BLaER1 (cell line): ENCODE results near the gene GSK3B.

Experiments
- H3K27ac ChIP-seq: shearing (Covaris generic); formaldehyde crosslinking; 2 replicates; pipeline ENCODE4 v1.8.1; 2022
- H3K27me3 ChIP-seq: shearing (Covaris generic); formaldehyde crosslinking; 2 replicates; pipeline ENCODE4 v1.8.1; 2022
- H3K36me3 ChIP-seq: shearing (Covaris generic); formaldehyde crosslinking; 2 replicates; pipeline ENCODE4 v1.8.1; 2022
- H3K4me1 ChIP-seq: shearing (Covaris generic); formaldehyde crosslinking; 2 replicates; pipeline ENCODE4 v1.8.1; 2022
- H3K4me2 ChIP-seq: shearing (Covaris generic); formaldehyde crosslinking; 2 replicates; pipeline ENCODE4 v1.8.1; 2022
- H3K4me3 ChIP-seq: shearing (Covaris generic); formaldehyde crosslinking; 2 replicates; pipeline ENCODE4 v1.8.1; 2022
- H3K9ac ChIP-seq: shearing (Covaris generic); formaldehyde crosslinking; 2 replicates; pipeline ENCODE4 v1.8.1; 2022
- H3K9me3 ChIP-seq: shearing (Covaris generic); formaldehyde crosslinking; 2 replicates; pipeline ENCODE4 v1.8.1; 2022
- H4K20me1 ChIP-seq: shearing (Covaris generic); formaldehyde crosslinking; 2 replicates; pipeline ENCODE4 v1.8.1; 2022
- Cebpa-rat ChIP-seq: shearing (Covaris generic); IDR thresholded peaks from 2 replicates; pipeline ENCODE4 v1.8.1; 2022

Gene GSK3B

DNA sequence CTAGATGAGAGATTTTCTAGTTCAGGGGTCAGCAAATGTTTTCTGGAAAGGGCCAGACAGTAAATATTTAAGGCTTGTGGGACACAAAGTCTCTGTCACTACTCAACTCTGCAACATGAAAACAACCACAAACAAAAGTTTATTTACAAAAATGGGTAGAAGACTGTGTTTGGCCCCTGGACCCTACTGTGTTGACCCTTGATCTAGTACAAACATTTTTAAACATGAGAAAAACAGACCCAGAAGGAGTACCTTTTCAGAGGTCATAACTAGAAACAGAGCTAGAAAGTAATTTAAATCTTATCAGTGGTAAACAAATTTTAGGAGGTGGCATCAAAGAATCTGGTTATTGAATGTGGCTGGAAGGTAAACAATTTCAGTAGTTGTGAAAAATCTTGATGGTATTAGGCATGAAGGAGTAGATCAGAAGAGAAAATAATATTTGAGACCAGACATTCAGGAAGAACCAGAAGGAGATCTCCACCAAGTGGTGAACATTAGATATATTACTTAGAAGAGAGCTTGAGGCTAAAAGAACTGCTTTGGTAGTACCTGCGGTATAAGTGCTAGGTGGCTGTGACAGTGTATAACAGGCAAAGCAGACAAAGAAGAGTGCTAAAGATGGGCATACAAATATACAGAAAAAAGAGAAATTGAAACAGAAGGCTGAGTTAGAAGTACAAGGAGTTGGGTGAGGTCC lies 210.6 kb downstream of the GSK3B start:
- Histone ChIP-seq H3K4me2 (no peak overlapping the region), H3K9me3 (peaks cover 31% of the 10 kb centered on the region), H3K27me3 (no peaks in the 10 kb centered on the region), H3K4me3 (no peak overlapping the region), H3K9ac (no peak overlapping the region), H3K27ac (no peak overlapping the region), H3K4me1 (no peaks in the 10 kb centered on the region), H3K36me3 (peaks cover 8% of the 10 kb centered on the region; the same call in 1 of the 2 replicates), H4K20me1 (no peaks in the 10 kb centered on the region)
- TF ChIP-seq Cebpa-rat = no peak

DNA sequence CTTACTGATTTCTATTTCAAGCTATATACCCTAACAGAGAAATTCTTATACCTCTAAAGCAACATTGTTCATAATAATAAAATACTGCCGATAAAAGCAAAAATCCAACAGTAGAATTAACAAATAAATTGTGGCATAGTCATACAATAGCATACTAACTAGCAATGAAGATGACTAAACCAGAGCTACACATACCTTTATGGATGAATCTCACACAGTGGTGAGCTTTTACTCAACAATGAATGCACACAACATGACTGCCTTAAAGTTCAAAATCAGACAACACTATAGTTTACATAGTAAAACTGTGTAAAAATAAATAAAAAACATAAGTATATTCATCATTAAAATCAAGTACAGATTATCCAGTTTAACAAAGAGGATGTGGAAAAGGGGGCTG lies 213.3 kb downstream of the GSK3B start:
- Histone ChIP-seq H3K27ac (no peak overlapping the region), H3K4me1 (no peaks in the 10 kb centered on the region), H4K20me1 (no peaks in the 10 kb centered on the region), H3K4me3 (no peak overlapping the region), H3K9ac (no peak overlapping the region), H3K9me3 (peaks cover 7% of the 10 kb centered on the region; the same call in 1 of the 2 replicates), H3K4me2 (no peak overlapping the region), H3K36me3 (peaks cover 4% of the 10 kb centered on the region; the same call in 1 of the 2 replicates), H3K27me3 (no peaks in the 10 kb centered on the region)
- TF ChIP-seq Cebpa-rat = no peak

DNA sequence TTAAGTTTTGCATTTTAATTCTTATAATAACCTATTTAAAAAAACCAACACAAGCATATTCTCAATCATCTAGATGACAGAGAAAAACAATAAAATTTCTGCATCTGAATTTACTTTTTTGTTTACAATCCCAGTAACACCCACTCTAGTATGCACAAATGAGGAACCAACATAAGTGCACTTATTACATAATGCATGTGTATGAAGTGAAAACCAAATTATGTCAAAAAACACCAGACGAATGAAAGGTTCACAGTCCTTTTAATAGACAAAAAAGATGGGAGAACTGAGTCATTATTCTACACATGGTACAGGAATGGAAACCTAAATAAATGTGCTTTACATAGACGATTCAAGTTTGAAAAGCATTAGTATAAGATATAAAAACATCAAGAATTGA lies 220.6 kb downstream of the GSK3B start:
- H3K36me3 ChIP-seq = no peaks in the 10 kb centered on the region
- H3K4me1 ChIP-seq = no peaks in the 10 kb centered on the region
- H4K20me1 ChIP-seq = no peaks in the 10 kb centered on the region
- no peak overlapping the region for H3K4me3 ChIP-seq
- H3K27me3 ChIP-seq = no peaks in the 10 kb centered on the region
- no peak overlapping the region for H3K27ac ChIP-seq
- no peak for TF ChIP-seq Cebpa-rat
- no peak overlapping the region for H3K9ac ChIP-seq
- H3K4me2 ChIP-seq = no peak overlapping the region
- H3K9me3 ChIP-seq = no peaks in the 10 kb centered on the region

DNA sequence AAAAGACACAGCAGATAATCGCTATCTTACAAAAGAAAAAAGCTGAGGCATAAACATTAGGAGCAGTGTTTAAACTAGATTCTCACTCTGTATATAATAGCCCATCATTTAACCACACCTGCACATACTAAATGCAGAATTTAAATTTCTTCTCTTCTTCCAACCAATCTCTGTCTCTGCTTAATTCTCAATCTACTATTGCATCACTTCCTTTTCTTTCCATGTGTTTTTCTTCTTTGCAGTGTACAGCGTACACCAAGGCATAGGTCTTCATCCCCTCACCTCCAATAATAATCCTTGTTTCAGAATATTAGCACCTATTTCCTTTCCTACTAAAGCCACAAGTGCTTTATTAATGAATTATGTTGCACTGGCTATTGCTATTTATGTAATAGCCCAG lies 221.5 kb downstream of the GSK3B start:
- Histone ChIP-seq H3K27me3 (no peaks in the 10 kb centered on the region), H3K27ac (no peak overlapping the region), H3K9me3 (no peaks in the 10 kb centered on the region), H3K9ac (no peak overlapping the region), H4K20me1 (no peaks in the 10 kb centered on the region), H3K4me1 (no peaks in the 10 kb centered on the region), H3K4me2 (no peak overlapping the region), H3K36me3 (no peaks in the 10 kb centered on the region), H3K4me3 (no peak overlapping the region)
- no peak for TF ChIP-seq Cebpa-rat

DNA sequence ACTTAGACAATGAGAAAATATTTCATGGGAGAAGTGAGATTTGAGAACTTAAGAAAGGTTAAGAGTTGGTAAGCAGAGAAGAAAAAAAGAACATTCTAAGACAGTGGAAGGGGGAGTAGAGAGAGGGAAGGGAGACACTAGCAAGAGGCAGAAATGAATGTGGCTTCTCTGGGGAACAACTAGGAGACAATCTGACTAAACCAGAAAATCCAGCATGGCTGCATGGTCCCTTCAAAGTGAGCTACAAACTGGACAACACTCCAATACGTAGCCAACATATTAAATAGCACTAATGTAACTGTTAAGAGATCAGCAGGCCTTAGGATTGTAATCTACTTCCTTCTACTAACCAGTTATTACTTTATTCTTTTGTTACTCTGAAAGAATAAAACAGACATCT lies 222.7 kb downstream of the GSK3B start:
- H4K20me1 ChIP-seq = no peaks in the 10 kb centered on the region
- no peak overlapping the region for H3K9ac ChIP-seq
- TF ChIP-seq Cebpa-rat = no peak
- H3K4me1 ChIP-seq = no peaks in the 10 kb centered on the region
- no peak overlapping the region for H3K4me3 ChIP-seq
- H3K27me3 ChIP-seq = no peaks in the 10 kb centered on the region
- H3K9me3 ChIP-seq = no peaks in the 10 kb centered on the region
- no peaks in the 10 kb centered on the region for H3K36me3 ChIP-seq
- no peak overlapping the region for H3K27ac ChIP-seq
- H3K4me2 ChIP-seq = no peak overlapping the region

DNA sequence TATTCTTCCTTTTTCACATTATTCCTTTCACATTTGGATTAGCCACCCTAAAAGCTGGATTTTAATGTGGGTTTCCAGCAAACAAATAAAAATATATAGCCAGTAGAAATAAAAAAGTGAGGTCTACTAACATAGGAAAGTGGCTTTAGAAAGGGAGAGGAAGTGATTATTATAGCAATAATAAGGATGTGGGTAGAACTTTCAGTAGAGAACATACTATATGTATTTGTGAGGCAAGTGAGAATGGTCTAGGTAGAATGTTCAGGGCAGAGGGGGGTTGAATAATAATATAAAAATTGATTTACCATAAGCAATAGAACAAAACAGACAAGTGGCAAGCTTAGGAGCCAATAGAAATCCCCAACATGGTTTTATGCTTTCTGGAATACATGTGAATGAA lies 223.7 kb downstream of the GSK3B start:
- no peaks in the 10 kb centered on the region for H3K36me3 ChIP-seq
- TF ChIP-seq Cebpa-rat = no peak
- H3K4me3 ChIP-seq = no peak overlapping the region

DNA sequence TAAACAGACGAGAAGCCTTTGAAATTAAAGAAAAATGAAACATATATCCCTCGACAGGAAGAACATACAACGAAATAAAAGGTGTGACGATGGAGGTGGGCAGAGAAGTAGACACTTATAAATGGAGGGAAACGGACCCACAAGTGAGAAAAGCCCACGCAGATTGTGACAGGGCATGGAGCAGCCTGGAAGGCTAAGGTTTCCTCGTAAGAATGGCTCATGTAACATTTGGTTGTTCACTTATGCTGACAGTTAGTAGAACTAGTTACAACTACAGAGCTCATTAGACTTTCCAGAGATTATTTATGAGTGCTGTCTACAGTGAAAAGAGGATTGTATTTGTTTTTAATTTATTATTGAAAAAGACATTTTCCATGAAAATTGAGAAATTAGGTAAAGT lies 229.8 kb downstream of the GSK3B start:
- no peaks in the 10 kb centered on the region for H3K9me3 ChIP-seq
- no peaks in the 10 kb centered on the region for H3K27me3 ChIP-seq
- H3K27ac ChIP-seq = no peak overlapping the region
- no peak overlapping the region for H3K4me2 ChIP-seq
- no peak overlapping the region for H3K9ac ChIP-seq
- no peak for TF ChIP-seq Cebpa-rat
- peaks cover 14% of the 10 kb centered on the region for H3K36me3 ChIP-seq
- H3K4me3 ChIP-seq = no peak overlapping the region
- H4K20me1 ChIP-seq = no peaks in the 10 kb centered on the region
- H3K4me1 ChIP-seq = no peaks in the 10 kb centered on the region

More for the DNA sequence above, 223.7 kb downstream of the GSK3B start:
- Histone ChIP-seq H3K4me1 (no peaks in the 10 kb centered on the region), H3K4me2 (no peak overlapping the region), H3K9ac (no peak overlapping the region), H4K20me1 (no peaks in the 10 kb centered on the region), H3K27me3 (no peaks in the 10 kb centered on the region), H3K27ac (no peak overlapping the region), H3K9me3 (no peaks in the 10 kb centered on the region)

DNA sequence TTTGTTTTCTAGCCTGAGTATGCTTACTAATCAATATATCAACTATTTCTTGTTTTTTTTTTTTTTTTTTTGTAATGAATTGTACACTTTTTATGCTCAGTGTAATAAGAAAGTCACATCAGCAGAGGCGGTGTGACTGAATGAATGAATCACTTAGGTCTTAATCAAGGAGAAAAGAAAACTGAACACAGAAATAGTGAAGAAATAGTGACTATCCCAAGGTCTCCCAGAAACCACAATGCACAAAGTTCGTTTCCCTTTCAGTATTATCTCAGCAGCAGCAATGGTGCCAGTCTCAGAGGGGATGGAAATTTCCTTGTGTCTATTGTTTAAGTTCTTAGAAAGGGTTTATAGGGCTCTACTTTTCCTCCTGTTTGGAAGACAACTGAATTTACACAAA lies 231.6 kb downstream of the GSK3B start:
- H3K27ac ChIP-seq = no peak overlapping the region
- no peak overlapping the region for H3K4me2 ChIP-seq
- H3K4me1 ChIP-seq = no peaks in the 10 kb centered on the region
- peaks cover 13% of the 10 kb centered on the region for H3K9me3 ChIP-seq
- H3K36me3 ChIP-seq = peaks cover 25% of the 10 kb centered on the region
- no peak for TF ChIP-seq Cebpa-rat
- no peaks in the 10 kb centered on the region for H4K20me1 ChIP-seq
- H3K4me3 ChIP-seq = no peak overlapping the region
- no peak overlapping the region for H3K9ac ChIP-seq
- H3K27me3 ChIP-seq = no peaks in the 10 kb centered on the region

DNA sequence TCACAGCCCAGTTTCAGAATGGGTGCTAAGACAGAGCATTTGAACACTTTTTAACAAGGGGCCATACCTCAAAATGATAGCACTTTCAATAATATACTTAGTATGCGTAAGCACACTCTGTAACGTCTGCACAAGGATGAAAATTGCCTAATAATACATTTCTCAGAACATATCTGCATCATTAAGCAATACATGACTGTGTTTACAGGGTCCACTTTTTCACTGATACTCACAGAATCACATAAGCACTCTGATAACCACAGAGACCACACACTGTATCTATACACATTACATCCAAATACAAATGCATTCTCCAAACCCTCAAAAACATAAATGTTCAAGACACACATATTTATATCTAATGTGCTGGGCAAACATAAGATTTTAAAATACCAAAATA lies 232.6 kb downstream of the GSK3B start:
- H3K36me3 ChIP-seq = peaks cover 35% of the 10 kb centered on the region
- TF ChIP-seq Cebpa-rat = no peak
- H3K27me3 ChIP-seq = no peaks in the 10 kb centered on the region

DNA sequence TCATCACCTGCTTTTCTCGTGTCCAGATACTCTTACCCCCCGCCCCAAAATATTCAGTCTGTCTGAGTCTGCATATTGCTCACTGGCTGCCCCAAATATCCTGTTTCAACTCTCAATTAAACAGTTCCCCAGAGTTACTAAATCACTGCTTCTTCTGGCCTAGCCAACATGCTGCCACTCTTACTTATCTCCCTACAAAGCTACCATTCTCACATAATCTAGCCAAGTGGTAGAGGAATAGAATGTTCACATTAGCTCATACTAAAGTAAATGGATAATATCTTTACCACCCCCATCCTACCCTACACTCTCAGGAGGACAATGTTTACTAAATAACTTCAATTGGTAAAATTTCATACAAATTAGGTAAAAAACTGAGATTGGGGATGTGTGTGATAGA lies 234.5 kb downstream of the GSK3B start:
- H3K27ac ChIP-seq = no peak overlapping the region
- peaks cover 38% of the 10 kb centered on the region for H3K36me3 ChIP-seq
- no peak overlapping the region for H3K4me3 ChIP-seq
- H3K9me3 ChIP-seq = peaks cover 21% of the 10 kb centered on the region
- no peak for TF ChIP-seq Cebpa-rat
- H3K9ac ChIP-seq = no peak overlapping the region
- H3K4me1 ChIP-seq = no peaks in the 10 kb centered on the region
- H3K4me2 ChIP-seq = no peak overlapping the region
- H3K27me3 ChIP-seq = no peaks in the 10 kb centered on the region
- no peaks in the 10 kb centered on the region for H4K20me1 ChIP-seq

More for the DNA sequence above, 232.6 kb downstream of the GSK3B start:
- Histone ChIP-seq H3K4me2 (no peak overlapping the region), H3K4me1 (no peaks in the 10 kb centered on the region), H3K27ac (no peak overlapping the region), H3K4me3 (no peak overlapping the region), H3K9ac (no peak overlapping the region), H3K9me3 (peaks cover 21% of the 10 kb centered on the region), H4K20me1 (no peaks in the 10 kb centered on the region)

DNA sequence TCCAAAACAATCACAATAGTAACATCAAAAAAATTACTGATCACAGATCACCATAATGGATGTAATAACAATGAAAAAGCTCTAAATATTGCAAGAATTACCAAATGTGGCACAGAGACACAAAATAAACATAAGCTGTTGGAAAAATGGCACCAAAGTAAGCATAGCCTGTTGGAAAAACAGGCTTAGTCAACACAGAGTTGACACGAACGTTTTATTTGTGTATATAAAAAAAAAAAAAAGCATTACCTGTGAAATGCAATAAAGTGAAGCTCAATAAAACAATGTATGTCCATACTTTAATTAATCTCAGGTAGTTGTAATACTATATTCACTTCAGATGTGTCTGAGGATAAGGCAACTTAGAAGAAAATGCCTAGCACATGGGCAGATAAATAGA lies 235.3 kb downstream of the GSK3B start:
- H3K4me3 ChIP-seq = no peak overlapping the region
- H4K20me1 ChIP-seq = no peaks in the 10 kb centered on the region
- no peak overlapping the region for H3K4me2 ChIP-seq
- TF ChIP-seq Cebpa-rat = no peak
- peaks cover 21% of the 10 kb centered on the region for H3K9me3 ChIP-seq
- no peak overlapping the region for H3K27ac ChIP-seq
- H3K36me3 ChIP-seq = peaks cover 38% of the 10 kb centered on the region
- H3K9ac ChIP-seq = no peak overlapping the region
- no peaks in the 10 kb centered on the region for H3K4me1 ChIP-seq
- no peaks in the 10 kb centered on the region for H3K27me3 ChIP-seq
